Kidney epithelial cell (primary cell): ENCODE measurements around the gene ABT1. TPM values are rescaled to one million over a fixed set of nuclear protein-coding genes. Genes with fewer than 3 reads are reported as not detected.

Experiments
- DNase-seq: peaks from one replicate; pipeline ENCODE4 v3.0.0-alpha.2; 2010; ENCODE audit warnings: low read depth
- H3K27me3 ChIP-seq: 2 replicates; pipeline ENCODE4 v1.6.0; 2011; ENCODE audit warnings: low read length; ENCODE audit not compliant: control insufficient read depth, insufficient read depth
- H3K36me3 ChIP-seq: 2 replicates; pipeline ENCODE4 v1.5.1; 2011; ENCODE audit warnings: low read length; ENCODE audit not compliant: control insufficient read depth, insufficient read depth
- H3K4me3 ChIP-seq: 2 replicates; pipeline ENCODE4 v1.5.1; 2011; ENCODE audit warnings: low read depth, mild to moderate bottlenecking, control low read depth, low read length
- CTCF ChIP-seq: IDR thresholded peaks from 2 replicates; pipeline ENCODE4 v1.5.1; 2011; ENCODE audit warnings: mild to moderate bottlenecking, moderate library complexity, low read length, control low read depth, inconsistent platforms; ENCODE audit not compliant: insufficient read depth, poor library complexity, severe bottlenecking
- total RNA-seq: library from RNA; depleted of rRNA; stranded (reverse); fragments of >200 nt; gene quantifications from 2 replicates; pipeline ENCODE4 v1.2.3, GENCODE V29; 2015

Gene ABT1
- total RNA-seq, 1 donor from 2014 or later: 20.7 TPM

DNA sequence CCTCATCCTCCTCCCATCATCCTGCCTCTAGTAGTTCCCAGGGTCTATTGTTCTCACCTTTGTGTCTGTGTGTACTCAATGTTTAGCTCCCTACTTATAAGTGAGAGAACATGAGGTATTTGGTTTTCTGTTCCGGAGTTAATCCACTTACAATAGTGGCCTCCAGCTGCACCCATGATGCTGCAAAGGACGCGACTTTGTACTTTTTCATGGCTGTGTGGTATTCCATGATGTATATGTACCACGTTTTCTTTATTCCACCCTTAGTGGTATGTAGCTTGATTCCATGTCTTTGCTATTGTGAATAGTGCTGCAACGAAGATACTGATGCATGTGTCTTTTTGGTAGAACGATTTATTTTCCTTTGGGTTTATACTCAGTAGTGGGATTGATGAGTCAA is 18.5 kb upstream of the ABT1 start:
- Histone ChIP-seq H3K36me3 (no peaks in the 10 kb centered on the region), H3K4me3 (no peak overlapping the region), H3K27me3 (peaks cover 6% of the 10 kb centered on the region)
- no peak for DNase-seq
- no peak for TF ChIP-seq CTCF

DNA sequence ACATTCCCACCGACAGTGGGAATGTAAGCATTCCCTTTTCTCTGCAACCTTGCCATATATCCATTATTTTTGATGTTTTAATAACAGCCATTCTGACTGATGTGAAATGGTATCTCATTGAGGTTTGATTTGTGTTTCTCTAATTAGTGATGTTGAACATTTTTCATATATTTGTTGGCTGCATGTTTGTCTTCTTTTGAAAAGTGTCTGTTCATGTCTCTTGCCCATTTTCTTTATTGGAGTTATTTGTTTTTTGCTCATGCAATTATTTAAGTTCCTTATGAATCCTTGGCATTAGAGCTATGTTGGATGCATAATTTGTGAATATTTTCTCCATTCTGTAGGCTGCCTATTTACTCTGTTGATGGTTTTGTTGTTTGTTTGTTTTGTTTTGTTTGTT is 18.0 kb upstream of the ABT1 start:
- no peak for TF ChIP-seq CTCF
- Histone ChIP-seq H3K27me3 (peaks cover 9% of the 10 kb centered on the region), H3K36me3 (no peaks in the 10 kb centered on the region), H3K4me3 (no peak overlapping the region)
- DNase-seq: no peak

GRCh38 chr6:26581164-26581915 is 15.4 kb upstream of the ABT1 start:
- Histone ChIP-seq H3K36me3 (no peaks in the 10 kb centered on the region), H3K27me3 (peaks cover 12% of the 10 kb centered on the region), H3K4me3 (no peak overlapping the region)
- TF ChIP-seq CTCF: no peak
- DNase-seq: no peak

DNA sequence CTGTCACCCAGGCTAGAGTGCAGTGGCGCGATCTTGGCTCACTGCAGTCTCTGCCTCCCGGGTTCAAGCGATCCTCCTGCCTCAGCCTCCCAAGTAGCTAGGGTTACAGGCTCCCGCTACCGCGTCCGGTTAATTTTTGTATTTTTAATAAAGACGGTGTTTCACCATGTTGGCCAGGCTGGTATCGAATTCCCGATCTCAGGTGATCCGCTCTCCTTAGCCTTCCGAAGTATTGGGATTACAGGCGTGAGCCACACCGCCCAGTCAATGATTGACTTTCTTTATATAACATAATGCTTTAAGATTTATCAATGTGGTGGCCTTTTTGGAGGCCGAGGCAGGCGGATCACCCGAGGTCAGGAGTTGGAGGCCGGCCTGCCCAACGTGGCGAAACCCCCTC is 7.8 kb upstream of the ABT1 start:
- no peak for DNase-seq
- Histone ChIP-seq H3K4me3 (no peak overlapping the region), H3K36me3 (no peaks in the 10 kb centered on the region), H3K27me3 (peaks cover 4% of the 10 kb centered on the region)
- no peak for TF ChIP-seq CTCF

GRCh38 chr6:26592649-26593048 is 4.1 kb upstream of the ABT1 start:
- no peaks in the 10 kb centered on the region for H3K36me3 ChIP-seq
- no peak for TF ChIP-seq CTCF

DNA sequence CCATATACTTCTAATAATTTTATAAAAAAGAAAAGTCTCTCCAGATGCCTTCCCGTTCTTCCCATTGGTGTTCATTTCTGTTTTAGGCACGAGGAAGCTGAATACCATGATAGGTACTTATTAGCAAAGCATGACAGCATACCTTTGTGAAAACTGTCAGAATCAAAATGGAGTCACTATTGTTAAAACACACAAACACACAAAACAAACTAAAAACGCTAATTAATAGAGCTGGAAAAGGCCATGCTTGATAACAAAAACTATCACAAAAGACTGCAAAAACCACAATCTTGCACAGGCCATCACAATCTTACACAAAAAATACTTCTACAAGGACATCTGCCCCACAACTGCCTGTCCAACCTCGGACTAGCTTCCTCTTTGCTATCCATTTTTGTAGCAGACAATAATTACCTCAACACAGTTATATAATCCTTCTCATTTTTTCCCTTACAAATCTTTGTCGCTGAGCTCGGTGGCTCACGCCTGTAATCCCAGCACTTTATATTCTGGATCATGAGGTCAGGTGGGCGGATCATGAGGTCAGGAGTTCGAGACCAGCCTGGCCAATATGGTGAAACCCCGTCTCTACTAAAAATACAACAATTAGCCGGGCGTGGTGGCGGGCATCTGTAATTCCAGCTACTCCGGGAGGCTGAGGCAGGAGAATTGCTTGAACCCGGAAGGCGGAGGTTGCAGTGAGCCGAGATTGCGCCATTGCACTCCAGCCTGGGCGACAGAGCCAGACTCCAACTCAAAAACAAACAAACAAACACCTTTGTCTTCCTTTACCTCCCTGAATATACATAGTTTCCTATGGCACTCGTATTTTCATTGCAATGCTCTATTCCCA is 3.2 kb upstream of the ABT1 start:
- no peak for TF ChIP-seq CTCF
- DNase-seq: no peak
- Histone ChIP-seq H3K4me3 (no peak overlapping the region), H3K27me3 (peaks cover 2% of the 10 kb centered on the region), H3K36me3 (no peaks in the 10 kb centered on the region)

More at GRCh38 chr6:26592649-26593048, 4.1 kb upstream of the ABT1 start:
- DNase-seq: no peak
- no peak overlapping the region for H3K4me3 ChIP-seq
- peaks cover 2% of the 10 kb centered on the region for H3K27me3 ChIP-seq
